ENCODE measurements around the gene UGT2A1.
"Not testable (repeated sequence)": the region's sequence is repeated elsewhere in the genome, so short reads cannot be mapped to it uniquely, and the experiment has no call there.

The UGT2A1 gene

GRCh38 chr4:69653147-69653546 is at the start of gene UGT2A1:
Gene UGT2A1 (minus strand): TSS chr4:69653247. CDS start chr4:69647644, 5,603 bp downstream.
- no peak for DNase-seq (ENCODE audit: insufficient read length, low spot score)
- TF ChIP-seq CTCF (IDR thresholded peaks at IDR 0.05; ENCODE audit: insufficient read depth, missing control alignments), result no peak
- FAIRE-seq, result no peak

GRCh38 chr4:69702201-69702600 is 49.2 kb upstream of the UGT2A1 start:
- no peak for TF ChIP-seq CTCF (IDR thresholded peaks at IDR 0.05; ENCODE audit: insufficient read depth, missing control alignments)
- DNase-seq (ENCODE audit: insufficient read length, low spot score) (no peak), FAIRE-seq (no peak)

GRCh38 chr4:69701696-69702095 is 48.6 kb upstream of the UGT2A1 start:
- DNase-seq (ENCODE audit: insufficient read length, low spot score) (no peak), FAIRE-seq (no peak)
- TF ChIP-seq CTCF (IDR thresholded peaks at IDR 0.05; ENCODE audit: insufficient read depth, missing control alignments), result no peak

GRCh38 chr4:69697536-69698242 is 44.6 kb upstream of the UGT2A1 start:
- no peak for DNase-seq (ENCODE audit: insufficient read length, low spot score)
- FAIRE-seq, result no peak

GRCh38 chr4:69689599-69689998 is 36.6 kb upstream of the UGT2A1 start:
- peak; percentile 81 for FAIRE-seq
- peak; percentile 85 for TF ChIP-seq CTCF (IDR thresholded peaks at IDR 0.05; ENCODE audit: insufficient read depth, missing control alignments)
- no peak for DNase-seq (ENCODE audit: insufficient read length, low spot score)

More at GRCh38 chr4:69697536-69698242, 44.6 kb upstream of the UGT2A1 start:
- TF ChIP-seq CTCF (IDR thresholded peaks at IDR 0.05; ENCODE audit: insufficient read depth, missing control alignments), result no peak

GRCh38 chr4:69684804-69685203 is 31.8 kb upstream of the UGT2A1 start:
- no peak for TF ChIP-seq CTCF (IDR thresholded peaks at IDR 0.05; ENCODE audit: insufficient read depth, missing control alignments)
- DNase-seq (ENCODE audit: insufficient read length, low spot score) (no peak), FAIRE-seq (peak; percentile 48)

GRCh38 chr4:69668680-69669079 is 15.6 kb upstream of the UGT2A1 start:
- DNase-seq (ENCODE audit: insufficient read length, low spot score) (no peak), FAIRE-seq (no peak)
- TF ChIP-seq CTCF (IDR thresholded peaks at IDR 0.05; ENCODE audit: insufficient read depth, missing control alignments), result no peak

GRCh38 chr4:69664009-69664408 is 11.0 kb upstream of the UGT2A1 start:
- not testable (repeated sequence) for FAIRE-seq; DNase-seq (ENCODE audit: insufficient read length, low spot score)

- not testable (repeated sequence) for DNase-seq (ENCODE audit: insufficient read length, low spot score); FAIRE-seq
Measured at GRCh38 chr4:69661130-69661803, 8.2 kb upstream of the UGT2A1 start.
